Hematopoietic multipotent progenitor cell (in vitro differentiated cells): ENCODE measurements around the gene SYDE2. TPM values are rescaled to one million over a fixed set of nuclear protein-coding genes. Genes with fewer than 3 reads are reported as not detected.
"Not testable (repeated sequence)": the region's sequence is repeated elsewhere in the genome, so short reads cannot be mapped to it uniquely, and the experiment has no call there.

Experiments used
- DNase-seq, 3 donors: peaks; one replicate each; pipeline ENCODE4 v3.0.0-alpha.2; 2011 to 2015; ENCODE audit warnings: low read depth in 2 of 3, low spot score in 2 of 3
- total RNA-seq: library from RNA; depleted of rRNA; stranded (reverse); fragments of >200 nt; gene quantifications from one replicate; pipeline ENCODE4 v1.2.3, GENCODE V29; 2012

The SYDE2 gene
- total RNA-seq, result 3.2 TPM

- DNase-seq, result peak; percentile 74 to 90 (median 83)
Measured at GRCh38 chr1:85200463-85201339, at the start of gene SYDE2. TSS of gene SYDE2 (minus strand) at chr1:85201016. CDS start at chr1:85200996, 20 bp downstream.

DNA sequence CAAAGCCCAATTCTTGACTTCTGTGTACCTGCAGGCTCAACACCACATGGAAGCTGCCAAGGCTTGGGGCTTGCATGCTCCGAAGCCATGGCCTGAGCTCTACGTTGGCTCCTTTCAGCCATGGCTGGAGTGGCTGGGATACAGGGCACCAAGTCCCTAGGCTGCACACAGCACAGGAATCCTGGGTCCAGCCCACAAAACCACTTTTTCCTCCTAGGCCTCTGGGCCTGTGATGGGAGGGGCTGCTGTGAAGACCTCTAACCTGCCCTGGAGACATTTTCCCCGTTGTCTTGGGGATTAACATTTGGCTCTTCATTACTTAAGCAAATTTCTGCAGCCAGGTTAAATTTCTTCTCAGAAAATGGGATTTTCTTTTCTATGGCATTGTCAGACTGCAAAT, 48.2 kb upstream of the SYDE2 start:
- not testable (repeated sequence) for DNase-seq

- DNase-seq, result no peak
Measured at GRCh38 chr1:85245891-85246290, 45.1 kb upstream of the SYDE2 start.

DNA sequence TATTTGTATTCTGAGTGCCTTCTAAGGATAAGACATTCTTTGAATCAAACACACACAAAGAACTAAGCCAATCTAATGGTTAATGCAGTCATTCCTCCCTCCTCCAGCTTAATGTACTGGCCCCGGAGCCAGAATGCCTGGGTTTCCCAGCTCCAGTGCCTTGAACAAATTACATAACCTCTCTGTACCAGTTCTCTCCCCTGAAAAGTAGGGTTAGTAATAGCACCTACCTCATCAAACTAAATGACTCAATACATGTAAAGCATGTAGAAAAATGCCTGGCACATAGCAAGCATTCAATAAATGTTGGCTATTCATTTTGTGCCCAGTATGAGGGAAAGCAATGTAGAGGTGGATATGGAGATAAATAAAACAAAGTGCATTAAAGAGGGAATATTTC, 44.6 kb upstream of the SYDE2 start:
- no peak for DNase-seq

- peak in 1 of 3 donors; percentile 14 for DNase-seq
Measured at GRCh38 chr1:85244271-85245061, 43.6 kb upstream of the SYDE2 start.

DNA sequence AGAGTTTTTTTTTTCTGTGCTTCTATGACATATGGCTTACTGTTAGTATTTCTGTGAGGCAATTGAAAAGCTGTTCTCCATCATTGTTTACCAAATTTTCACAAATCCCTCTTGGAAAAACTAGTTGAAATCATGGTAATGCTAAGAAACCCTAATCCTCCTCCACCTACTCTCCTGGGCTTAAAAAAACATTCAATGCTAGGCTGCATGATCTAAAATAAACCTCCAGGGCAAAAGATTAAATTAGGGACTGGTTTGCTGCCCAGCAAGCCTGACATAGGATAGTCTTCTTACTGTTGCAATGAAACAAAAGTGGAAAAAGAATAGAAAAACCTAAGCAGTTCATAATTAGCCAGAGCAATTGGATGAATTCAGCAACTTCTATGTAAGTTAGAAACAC, 42.6 kb upstream of the SYDE2 start:
- DNase-seq, result no peak

- peak in 1 of 3 donors; percentile 17 for DNase-seq
Measured at GRCh38 chr1:85240643-85241042, 39.8 kb upstream of the SYDE2 start.

GRCh38 chr1:85240174-85240601, 39.4 kb upstream of the SYDE2 start:
- no peak for DNase-seq

DNA sequence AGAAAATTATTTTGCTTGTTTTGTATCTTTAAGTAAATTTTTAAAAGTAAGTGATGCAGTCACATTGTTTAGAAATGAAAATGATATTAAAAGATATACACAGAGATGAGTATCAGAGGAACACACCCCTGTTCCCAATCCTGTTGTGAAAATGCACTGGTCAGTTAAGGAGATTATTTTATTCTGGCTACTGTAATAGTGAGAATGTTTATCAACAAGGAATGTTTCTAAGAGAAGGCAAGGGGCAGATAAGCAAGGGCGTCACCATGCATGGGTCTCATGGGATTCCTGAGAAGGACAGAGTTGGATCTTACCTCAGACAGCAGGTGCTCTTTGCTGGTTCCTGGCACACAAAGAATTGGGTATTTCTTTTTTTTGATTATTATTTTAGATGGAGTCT, 36.8 kb upstream of the SYDE2 start:
- no peak for DNase-seq

DNA sequence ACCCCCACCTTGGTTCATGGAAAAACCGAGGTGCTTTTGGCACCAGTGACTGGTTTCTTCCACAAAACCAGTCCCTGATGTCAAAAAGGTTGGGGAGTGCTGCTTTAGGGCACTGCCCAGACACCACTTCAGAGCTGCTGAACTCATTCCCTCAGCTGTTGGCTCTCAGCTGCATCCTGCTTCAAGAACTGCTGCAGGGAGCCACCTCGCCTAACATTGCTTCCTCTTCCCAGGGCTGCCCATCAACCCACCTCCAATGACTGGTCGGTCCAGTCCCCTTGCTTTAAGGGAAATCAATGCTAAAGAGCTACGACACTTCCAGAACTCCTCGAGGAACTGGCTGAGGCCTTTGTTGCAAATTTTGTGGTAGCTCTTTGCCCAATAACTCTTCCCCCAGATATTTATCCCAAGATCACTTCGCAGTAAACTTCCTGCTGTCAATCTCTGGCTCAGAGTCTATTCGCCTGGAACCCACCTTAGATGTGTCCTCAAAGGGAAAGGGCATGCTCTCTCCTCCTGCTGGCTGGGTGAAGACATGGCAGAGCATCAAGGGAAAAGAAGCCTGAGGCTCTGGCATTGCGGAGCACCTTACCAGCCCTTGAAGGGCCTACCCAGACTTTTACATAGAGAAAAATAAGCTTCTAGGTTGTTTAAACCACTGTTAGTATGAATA, 29.6 kb upstream of the SYDE2 start:
- DNase-seq, result peak in 2 of 3 donors; percentile 18 to 21

GRCh38 chr1:85229574-85230097, 28.8 kb upstream of the SYDE2 start:
- no peak for DNase-seq

- no peak for DNase-seq
Measured at GRCh38 chr1:85228972-85229371, 28.2 kb upstream of the SYDE2 start.

DNA sequence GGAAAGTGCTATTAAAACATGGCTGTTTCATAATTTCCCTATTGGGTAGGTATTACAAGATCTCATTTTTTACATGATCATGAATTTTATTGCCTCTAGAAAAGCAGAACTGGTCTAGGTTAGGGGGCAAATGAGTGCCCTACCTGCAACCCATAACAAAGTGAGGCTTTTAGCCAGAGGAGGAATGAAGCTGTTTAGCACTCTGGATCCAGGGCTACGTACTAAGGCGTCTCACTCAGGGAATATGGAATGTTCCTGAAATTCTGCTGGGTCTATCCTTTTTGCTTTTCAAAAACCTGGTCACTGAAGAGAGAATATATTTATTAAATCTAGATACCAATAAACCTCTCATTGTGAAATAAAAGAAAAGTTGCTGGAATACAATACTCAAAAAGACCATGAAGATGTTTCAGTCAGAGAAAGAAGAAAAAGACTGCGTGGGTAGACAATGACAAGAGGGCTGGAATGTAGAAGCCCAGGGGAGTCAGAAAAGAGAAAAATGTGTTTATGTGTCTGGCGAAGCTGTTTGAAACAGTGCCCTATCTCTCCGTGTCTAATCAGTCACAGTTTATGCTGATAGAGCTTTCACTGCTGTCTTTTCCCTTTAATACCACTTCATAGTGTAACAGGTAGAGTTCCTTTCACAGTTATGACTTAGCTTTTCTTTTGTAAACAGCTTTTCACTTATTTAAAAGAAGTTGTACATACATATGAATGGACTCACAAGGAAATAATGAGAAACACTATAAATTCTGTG, 25.0 kb upstream of the SYDE2 start:
- DNase-seq, result no peak

- peak in 2 of 3 donors; percentile 18 to 25 for DNase-seq
Measured at GRCh38 chr1:85224734-85225623, 24.2 kb upstream of the SYDE2 start.

- no peak for DNase-seq
Measured at GRCh38 chr1:85224295-85224694, 23.5 kb upstream of the SYDE2 start.

DNA sequence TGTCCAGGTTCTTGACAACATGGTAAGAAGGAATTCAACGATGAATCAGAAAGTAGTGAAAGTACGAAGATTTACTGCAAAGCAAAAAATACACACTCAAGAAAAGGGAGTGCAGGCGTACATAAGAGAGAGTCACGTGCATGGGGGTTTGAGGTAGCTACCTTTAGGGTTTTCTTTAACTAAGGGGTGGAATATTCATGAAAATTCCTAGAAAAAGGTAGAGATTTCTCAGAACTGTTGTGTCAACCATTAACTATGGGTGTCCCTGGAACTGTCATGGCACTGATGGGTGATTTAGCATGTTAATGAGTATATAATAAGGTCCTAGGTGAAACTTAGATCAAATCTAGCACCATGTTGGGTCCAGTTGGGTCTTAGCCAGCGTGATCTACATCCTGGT, 22.5 kb upstream of the SYDE2 start:
- DNase-seq, result no peak

- DNase-seq, result no peak
Measured at GRCh38 chr1:85220756-85221201, 20.0 kb upstream of the SYDE2 start.

DNA sequence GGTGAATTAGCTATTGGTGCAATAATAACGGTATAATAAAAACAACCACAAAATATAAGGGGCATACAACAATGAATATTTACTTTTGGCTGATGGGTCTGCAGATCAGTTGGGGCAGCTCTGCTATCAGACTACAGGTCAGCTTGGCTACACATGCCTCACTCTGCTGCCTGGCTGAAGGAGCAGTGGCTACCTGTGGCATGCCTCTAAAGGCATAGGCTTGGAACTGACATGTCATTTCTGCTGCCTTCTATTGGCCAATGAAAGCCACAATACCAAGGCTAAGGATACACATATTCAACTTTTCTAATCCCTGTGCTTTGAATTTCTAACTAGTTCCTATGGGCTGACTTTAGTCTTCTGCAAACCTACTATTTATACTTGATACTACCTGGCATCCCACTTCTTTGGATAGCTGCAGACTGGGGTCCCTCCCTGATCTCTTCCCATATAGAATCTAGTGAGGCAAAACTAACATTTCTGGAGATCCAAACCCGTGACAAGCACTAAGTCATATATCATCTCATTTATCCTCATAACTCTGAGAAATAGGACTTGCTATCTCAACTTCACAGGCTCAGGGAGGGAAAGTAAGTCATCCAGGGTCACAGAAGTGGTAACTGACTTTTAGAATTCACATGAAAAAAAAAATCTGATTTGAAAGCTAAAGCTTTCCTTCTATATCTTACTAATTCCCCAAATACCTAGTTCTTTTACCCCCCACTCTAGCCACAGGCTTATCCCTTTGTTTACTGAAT, 19.2 kb upstream of the SYDE2 start:
- no peak for DNase-seq
